HL-60 (cell line): ENCODE results near the gene NR5A1.
A peak's percentile ranks its signal among the peaks of the same experiment; 100 is the strongest.

Experiments used
- DNase-seq, 2 experiments: peaks; one replicate each; pipeline ENCODE4 v3.0.0-alpha.2; 2010 to 2020; ENCODE audit warnings: low read depth in 1 of 2, low spot score in 1 of 2
- H3K27ac ChIP-seq: fragments of 250-450 bp; sonication (Bioruptor Pico); replicated peaks from 2 replicates; pipeline ENCODE4 v1.5.1; 2020; ENCODE audit warnings: mild to moderate bottlenecking, moderate library complexity
- H3K27me3 ChIP-seq: fragments of 250-450 bp; sonication (Bioruptor Pico); 2 replicates; pipeline ENCODE4 v1.5.1; 2021; ENCODE audit warnings: mild to moderate bottlenecking, moderate library complexity; ENCODE audit not compliant: insufficient read depth, poor library complexity, severe bottlenecking
- H3K4me3 ChIP-seq: replicated peaks from 2 replicates; pipeline ENCODE4 v1.5.1; 2011; ENCODE audit warnings: mild to moderate bottlenecking, control low read depth, low read length; ENCODE audit not compliant: insufficient read depth
- GABPA ChIP-seq: IDR thresholded peaks from 2 replicates; pipeline ENCODE4 v1.6.1; 2012; ENCODE audit warnings: low read depth
- POLR2AphosphoS5 ChIP-seq: IDR thresholded peaks from 2 replicates; pipeline ENCODE4 v1.6.1; 2012; ENCODE audit warnings: low read depth
- SPI1 ChIP-seq: IDR thresholded peaks from 2 replicates; pipeline ENCODE4 v1.6.1; 2012; ENCODE audit warnings: low read depth, mild to moderate bottlenecking, borderline replicate concordance
- TF ChIP-seq, protein P1 (sequence below): IDR thresholded peaks from 2 replicates; pipeline ENCODE4 v1.6.1; 2012; ENCODE audit warnings: low read depth; ENCODE audit not compliant: insufficient replicate concordance
- TF ChIP-seq, protein P2 (sequence below): IDR thresholded peaks from one replicate; pipeline ENCODE4 v1.5.1; 2011; ENCODE audit warnings: low read length, control low read depth, inconsistent platforms; ENCODE audit not compliant: insufficient read depth

The NR5A1 gene

DNA sequence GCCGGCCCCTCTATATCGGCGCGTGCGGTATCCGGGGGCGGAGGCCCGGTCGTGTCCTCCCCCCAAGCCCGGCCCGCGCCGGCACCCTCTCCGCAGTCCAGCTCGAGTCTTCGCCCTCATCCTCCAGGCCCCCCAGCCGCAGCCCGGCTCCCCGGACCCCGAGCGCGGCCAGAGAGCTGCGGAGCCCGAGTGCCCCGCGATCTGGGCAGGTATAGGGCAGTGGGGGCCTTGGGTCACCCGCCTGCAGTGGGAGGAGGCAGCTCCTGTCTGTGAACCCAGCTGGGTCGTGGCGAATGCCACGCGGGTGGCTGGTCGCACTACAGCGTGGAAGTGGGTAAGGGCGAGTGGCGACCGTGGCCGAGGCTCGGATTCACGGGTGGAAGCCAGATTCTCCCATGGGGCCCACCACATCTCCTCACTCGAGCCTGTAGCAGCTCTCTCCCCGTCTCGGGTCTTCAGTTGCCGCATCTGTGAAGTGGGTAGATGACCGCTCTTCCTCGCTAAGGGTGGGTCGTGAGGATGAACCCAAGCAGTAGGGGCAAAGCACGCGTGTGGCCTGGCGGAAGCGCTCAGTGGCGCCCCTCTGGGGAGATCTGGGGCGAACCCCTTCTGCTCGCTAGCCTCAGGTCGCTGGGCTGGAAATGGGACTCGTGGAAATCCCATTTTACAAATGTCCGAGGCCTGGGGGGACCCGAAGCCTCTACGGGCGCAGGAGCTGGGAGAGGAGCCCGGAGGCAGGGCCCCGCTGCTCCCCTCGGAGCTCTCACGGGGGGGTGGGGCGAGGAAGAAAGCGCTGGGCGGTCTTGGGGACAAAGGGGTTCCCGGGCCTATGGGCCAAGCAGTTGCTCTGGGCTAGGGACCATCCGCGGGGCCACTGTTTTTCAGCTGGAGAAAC is 1.9 kb downstream of the NR5A1 start:
- DNase-seq: no peak
- Histone ChIP-seq H3K4me3 (no peak overlapping the region), H3K27me3 (peaks cover 31% of the 10 kb centered on the region), H3K27ac (no peak overlapping the region)
- TF ChIP-seq POLR2AphosphoS5 (no peak), SPI1 (no peak), GABPA (no peak)
- TF ChIP-seq, protein P1, sequence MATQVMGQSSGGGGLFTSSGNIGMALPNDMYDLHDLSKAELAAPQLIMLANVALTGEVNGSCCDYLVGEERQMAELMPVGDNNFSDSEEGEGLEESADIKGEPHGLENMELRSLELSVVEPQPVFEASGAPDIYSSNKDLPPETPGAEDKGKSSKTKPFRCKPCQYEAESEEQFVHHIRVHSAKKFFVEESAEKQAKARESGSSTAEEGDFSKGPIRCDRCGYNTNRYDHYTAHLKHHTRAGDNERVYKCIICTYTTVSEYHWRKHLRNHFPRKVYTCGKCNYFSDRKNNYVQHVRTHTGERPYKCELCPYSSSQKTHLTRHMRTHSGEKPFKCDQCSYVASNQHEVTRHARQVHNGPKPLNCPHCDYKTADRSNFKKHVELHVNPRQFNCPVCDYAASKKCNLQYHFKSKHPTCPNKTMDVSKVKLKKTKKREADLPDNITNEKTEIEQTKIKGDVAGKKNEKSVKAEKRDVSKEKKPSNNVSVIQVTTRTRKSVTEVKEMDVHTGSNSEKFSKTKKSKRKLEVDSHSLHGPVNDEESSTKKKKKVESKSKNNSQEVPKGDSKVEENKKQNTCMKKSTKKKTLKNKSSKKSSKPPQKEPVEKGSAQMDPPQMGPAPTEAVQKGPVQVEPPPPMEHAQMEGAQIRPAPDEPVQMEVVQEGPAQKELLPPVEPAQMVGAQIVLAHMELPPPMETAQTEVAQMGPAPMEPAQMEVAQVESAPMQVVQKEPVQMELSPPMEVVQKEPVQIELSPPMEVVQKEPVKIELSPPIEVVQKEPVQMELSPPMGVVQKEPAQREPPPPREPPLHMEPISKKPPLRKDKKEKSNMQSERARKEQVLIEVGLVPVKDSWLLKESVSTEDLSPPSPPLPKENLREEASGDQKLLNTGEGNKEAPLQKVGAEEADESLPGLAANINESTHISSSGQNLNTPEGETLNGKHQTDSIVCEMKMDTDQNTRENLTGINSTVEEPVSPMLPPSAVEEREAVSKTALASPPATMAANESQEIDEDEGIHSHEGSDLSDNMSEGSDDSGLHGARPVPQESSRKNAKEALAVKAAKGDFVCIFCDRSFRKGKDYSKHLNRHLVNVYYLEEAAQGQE: no peak
- TF ChIP-seq, protein P2, sequence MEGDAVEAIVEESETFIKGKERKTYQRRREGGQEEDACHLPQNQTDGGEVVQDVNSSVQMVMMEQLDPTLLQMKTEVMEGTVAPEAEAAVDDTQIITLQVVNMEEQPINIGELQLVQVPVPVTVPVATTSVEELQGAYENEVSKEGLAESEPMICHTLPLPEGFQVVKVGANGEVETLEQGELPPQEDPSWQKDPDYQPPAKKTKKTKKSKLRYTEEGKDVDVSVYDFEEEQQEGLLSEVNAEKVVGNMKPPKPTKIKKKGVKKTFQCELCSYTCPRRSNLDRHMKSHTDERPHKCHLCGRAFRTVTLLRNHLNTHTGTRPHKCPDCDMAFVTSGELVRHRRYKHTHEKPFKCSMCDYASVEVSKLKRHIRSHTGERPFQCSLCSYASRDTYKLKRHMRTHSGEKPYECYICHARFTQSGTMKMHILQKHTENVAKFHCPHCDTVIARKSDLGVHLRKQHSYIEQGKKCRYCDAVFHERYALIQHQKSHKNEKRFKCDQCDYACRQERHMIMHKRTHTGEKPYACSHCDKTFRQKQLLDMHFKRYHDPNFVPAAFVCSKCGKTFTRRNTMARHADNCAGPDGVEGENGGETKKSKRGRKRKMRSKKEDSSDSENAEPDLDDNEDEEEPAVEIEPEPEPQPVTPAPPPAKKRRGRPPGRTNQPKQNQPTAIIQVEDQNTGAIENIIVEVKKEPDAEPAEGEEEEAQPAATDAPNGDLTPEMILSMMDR: no peak

DNA sequence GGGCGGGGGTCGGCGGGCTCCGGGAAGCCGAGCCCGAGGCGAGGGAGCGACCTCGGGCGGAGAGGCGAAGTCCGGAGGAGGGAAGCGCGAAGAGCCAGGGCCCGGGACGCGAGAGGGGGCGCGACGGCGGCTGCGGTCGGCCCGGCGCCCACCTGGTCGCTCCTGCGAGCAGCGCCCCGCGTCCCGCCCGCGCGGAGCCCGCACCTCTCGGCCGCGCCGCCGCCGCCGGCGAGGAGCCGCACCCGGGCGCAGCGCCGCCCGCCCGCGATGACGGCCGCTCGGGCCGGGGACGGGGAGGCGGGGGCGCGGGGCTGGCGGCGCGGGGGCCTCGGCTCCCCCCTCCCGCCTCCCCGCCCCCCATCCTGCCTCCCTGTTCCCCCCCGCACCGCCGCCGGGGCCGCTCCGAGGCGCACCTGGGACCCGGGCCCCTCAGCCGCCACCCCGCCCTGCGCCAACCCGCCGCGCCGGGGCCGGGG is 2.6 kb downstream of the NR5A1 start:
- H3K4me3 ChIP-seq: 0 out of 2 replicates have a peak overlapping the region, but pooled peaks have one; percentile 4
- H3K27ac ChIP-seq: no peak overlapping the region
- peaks cover 31% of the 10 kb centered on the region for H3K27me3 ChIP-seq
- no peak for DNase-seq
- TF ChIP-seq SPI1 (no peak), GABPA (no peak), POLR2AphosphoS5 (no peak)
- TF ChIP-seq, protein P1: no peak
- TF ChIP-seq, protein P2: no peak

DNA sequence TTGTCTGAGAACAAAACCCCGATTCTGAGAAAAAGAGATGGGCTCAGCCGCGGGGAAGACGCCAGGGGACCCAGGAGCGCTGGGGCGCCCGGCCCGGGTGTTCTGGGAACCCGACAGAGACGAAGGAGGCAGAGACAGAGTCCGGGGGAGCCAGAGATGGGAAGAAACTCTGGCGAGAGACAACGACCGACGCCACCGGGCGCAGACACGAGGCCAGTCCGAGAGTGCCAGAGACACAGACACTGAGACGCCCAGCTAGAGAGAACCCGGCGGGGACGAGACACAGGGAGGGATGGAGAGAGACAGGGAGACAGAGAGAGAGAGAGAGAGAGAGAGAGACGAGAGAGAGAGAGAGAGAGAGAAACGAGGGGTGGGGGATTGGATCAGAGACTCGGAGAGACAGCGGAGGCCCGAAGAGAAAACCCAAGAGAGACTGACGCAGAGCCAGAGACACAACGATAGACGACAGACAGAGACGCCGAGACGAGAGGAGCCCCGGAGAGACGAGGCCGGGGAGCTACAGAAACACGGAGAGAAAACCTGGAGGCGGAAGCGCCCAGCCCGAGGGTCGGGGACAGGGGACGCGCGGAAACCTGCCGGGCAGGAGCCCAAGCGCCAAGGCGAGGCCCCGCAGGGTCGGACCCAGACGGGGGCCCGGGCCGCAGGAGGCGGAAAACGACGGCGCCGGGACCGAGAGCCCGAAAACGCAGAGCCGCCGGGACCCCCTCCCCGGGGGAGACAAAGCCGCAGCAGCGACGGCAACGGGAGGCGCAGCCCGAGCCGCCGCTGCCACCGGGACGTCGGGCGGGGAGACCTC is 3.3 kb downstream of the NR5A1 start:
- TF ChIP-seq SPI1 (no peak), GABPA (no peak), POLR2AphosphoS5 (no peak)
- TF ChIP-seq, protein P2: no peak
- TF ChIP-seq, protein P1: no peak
- DNase-seq: no peak
- H3K4me3 ChIP-seq: 0 out of 2 replicates have a peak overlapping the region, but pooled peaks have one; percentile 4
- H3K27ac ChIP-seq: no peak overlapping the region
- peaks cover 31% of the 10 kb centered on the region for H3K27me3 ChIP-seq
